Measurements from ENCODE around the gene MRPS11.
"Not testable (repeated sequence)": the region's sequence is repeated elsewhere in the genome, so short reads cannot be mapped to it uniquely, and the experiment has no call there.

MRPS11 gene

GRCh38 chr15:88467073-88467934 lies at the start of gene MRPS11, which contains the start of gene MRPL46:
Gene MRPS11 (plus strand): TSS chr15:88467708. CDS start chr15:88467718, 10 bp downstream.
Gene MRPL46 (minus strand): TSS chr15:88467388. CDS start chr15:88467377, 11 bp downstream.
- peak; percentile 95 for DNase-seq

GRCh38 chr15:88419830-88420229 lies 47.7 kb upstream of the MRPS11 start:
- no peak for DNase-seq

- DNase-seq = no peak
Measured at GRCh38 chr15:88423331-88423730, 44.2 kb upstream of the MRPS11 start.

- no peak for DNase-seq
Measured at GRCh38 chr15:88426304-88426703, 41.2 kb upstream of the MRPS11 start.

- no peak for DNase-seq
Measured at GRCh38 chr15:88428053-88428452, 39.5 kb upstream of the MRPS11 start.

- DNase-seq = no peak
Measured at GRCh38 chr15:88428805-88429605, 38.5 kb upstream of the MRPS11 start.

GRCh38 chr15:88430051-88430450 lies 37.5 kb upstream of the MRPS11 start:
- no peak for DNase-seq

GRCh38 chr15:88431441-88431840 lies 36.1 kb upstream of the MRPS11 start:
- no peak for DNase-seq

GRCh38 chr15:88433046-88433685 lies 34.3 kb upstream of the MRPS11 start:
- no peak for DNase-seq

GRCh38 chr15:88434106-88434505 lies 33.4 kb upstream of the MRPS11 start:
- DNase-seq = not testable (repeated sequence)

GRCh38 chr15:88438181-88438580 lies 29.3 kb upstream of the MRPS11 start:
- no peak for DNase-seq

GRCh38 chr15:88440021-88440420 lies 27.5 kb upstream of the MRPS11 start:
- DNase-seq = no peak

GRCh38 chr15:88441076-88441730 lies 26.3 kb upstream of the MRPS11 start:
- no peak for DNase-seq

- no peak for DNase-seq
Measured at GRCh38 chr15:88447206-88447605, 20.3 kb upstream of the MRPS11 start.

GRCh38 chr15:88447741-88448140 lies 19.8 kb upstream of the MRPS11 start:
- DNase-seq = no peak

GRCh38 chr15:88448991-88449461 lies 18.5 kb upstream of the MRPS11 start:
- DNase-seq = no peak

GRCh38 chr15:88449581-88449980 lies 17.9 kb upstream of the MRPS11 start:
- DNase-seq = no peak

- DNase-seq = no peak
Measured at GRCh38 chr15:88450125-88450798, 17.2 kb upstream of the MRPS11 start.

GRCh38 chr15:88453651-88454050 lies 13.9 kb upstream of the MRPS11 start:
- no peak for DNase-seq

GRCh38 chr15:88454236-88454635 lies 13.3 kb upstream of the MRPS11 start:
- DNase-seq = no peak

GRCh38 chr15:88454867-88455810 lies 12.4 kb upstream of the MRPS11 start:
- peak; percentile 43 for DNase-seq

Data from NCI-H2227 treated with DMSO at 0.1 percent for 48 hours (cell line).